ENCODE data around the gene DYNC2I2. TPM values are rescaled to one million over a fixed set of nuclear protein-coding genes. Genes with fewer than 3 reads are reported as not detected.

DYNC2I2 gene
- total and polyA plus RNA-seq, 3 donors from 2014 or later: 78.4 to 102 (median 96.7) TPM

DNA sequence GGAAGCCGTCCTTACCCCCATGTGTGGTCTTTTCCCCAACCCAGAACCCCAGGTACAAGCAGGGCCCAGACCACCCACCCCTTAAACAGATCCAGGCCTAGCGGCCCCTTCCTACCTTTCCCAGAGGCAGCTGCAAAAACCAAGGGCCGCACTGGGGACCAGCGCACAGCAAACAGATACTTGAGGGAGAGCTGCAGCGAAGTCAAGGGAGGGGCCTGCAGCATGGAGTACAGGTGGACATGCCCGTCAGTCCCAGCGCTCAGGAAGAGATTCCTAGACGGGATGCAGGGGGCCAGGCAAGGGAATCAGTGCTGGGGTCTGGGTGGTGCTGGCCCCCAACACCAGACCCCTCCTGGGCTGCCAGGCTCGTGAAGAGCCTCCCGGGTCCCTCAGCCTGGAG is 22.5 kb downstream of the DYNC2I2 start:
- Histone ChIP-seq H3K27me3 (no peaks in the 10 kb centered on the region), H3K9me3 (no peaks in the 10 kb centered on the region), H3K36me3 (ENCODE audit: low read depth, missing control alignments) (no peaks in the 10 kb centered on the region), H3K4me3 (no peak overlapping the region), H3K27ac (peak overlapping the region in 1 of 2 donors; percentile 80), H3K4me1 (peaks cover 13% of the 10 kb centered on the region)
- 90 to 94% methylated on average over 4 to 10 of the region's 10 CpGs for WGBS, 2 donors
- no peak for TF ChIP-seq POLR2A (IDR thresholded peaks at IDR 0.05)
- TF ChIP-seq CTCF (IDR thresholded peaks at IDR 0.05): no peak
- intact Hi-C loops (cut with DNase I; ENCODE audit: low total_unique reads): no loop called here
- no peak for DNase-seq

GRCh38 chr9:128633601-128634000 is 23.0 kb downstream of the DYNC2I2 start:
- Histone ChIP-seq H3K4me3 (no peak overlapping the region), H3K27me3 (no peaks in the 10 kb centered on the region), H3K36me3 (ENCODE audit: low read depth, missing control alignments) (no peaks in the 10 kb centered on the region), H3K9me3 (no peaks in the 10 kb centered on the region), H3K4me1 (peaks cover 13% of the 10 kb centered on the region), H3K27ac (no peak overlapping the region)
- no peak for DNase-seq
- TF ChIP-seq POLR2A (IDR thresholded peaks at IDR 0.05): no peak
- no peak for TF ChIP-seq CTCF (IDR thresholded peaks at IDR 0.05)
- WGBS, 2 donors: 88% methylated on average over 10 to 11 of the region's 11 CpGs
- intact Hi-C loops (cut with DNase I; ENCODE audit: low total_unique reads): no loop called here

- H3K9me3 ChIP-seq: no peaks in the 10 kb centered on the region
- H3K36me3 ChIP-seq (ENCODE audit: low read depth, missing control alignments): no peaks in the 10 kb centered on the region
- H3K27ac ChIP-seq: no peak overlapping the region
- 94 to 95% methylated on average over 21 of the region's 21 CpGs for WGBS, 2 donors
- intact Hi-C loops (cut with DNase I; ENCODE audit: low total_unique reads): no loop called here
- DNase-seq: no peak
- TF ChIP-seq CTCF (IDR thresholded peaks at IDR 0.05): no peak
- TF ChIP-seq POLR2A (IDR thresholded peaks at IDR 0.05): no peak
- no peak overlapping the region for H3K4me3 ChIP-seq
- peaks cover 19% of the 10 kb centered on the region for H3K4me1 ChIP-seq
- H3K27me3 ChIP-seq: no peaks in the 10 kb centered on the region
Measured at GRCh38 chr9:128633057-128633456, 23.6 kb downstream of the DYNC2I2 start.

- Histone ChIP-seq H3K4me1 (peaks cover 20% of the 10 kb centered on the region), H3K4me3 (no peak overlapping the region), H3K27me3 (no peaks in the 10 kb centered on the region), H3K9me3 (no peaks in the 10 kb centered on the region), H3K36me3 (ENCODE audit: low read depth, missing control alignments) (no peaks in the 10 kb centered on the region), H3K27ac (no peak overlapping the region)
- 92 to 99% methylated on average over 14 of the region's 14 CpGs for WGBS, 2 donors
- TF ChIP-seq POLR2A (IDR thresholded peaks at IDR 0.05) (no peak), CTCF (IDR thresholded peaks at IDR 0.05) (no peak)
- no peak for DNase-seq
- intact Hi-C loops (cut with DNase I; ENCODE audit: low total_unique reads): no loop called here
Measured at GRCh38 chr9:128632486-128632885, 24.2 kb downstream of the DYNC2I2 start.

- 95 to 96% methylated on average over 4 to 10 of the region's 10 CpGs for WGBS, 2 donors
- intact Hi-C loops (cut with DNase I; ENCODE audit: low total_unique reads): no loop called here
- no peak for DNase-seq
- no peak for TF ChIP-seq POLR2A (IDR thresholded peaks at IDR 0.05)
- no peak for TF ChIP-seq CTCF (IDR thresholded peaks at IDR 0.05)
- Histone ChIP-seq H3K27me3 (no peaks in the 10 kb centered on the region), H3K27ac (no peak overlapping the region), H3K4me1 (peaks cover 20% of the 10 kb centered on the region), H3K9me3 (no peaks in the 10 kb centered on the region), H3K36me3 (ENCODE audit: low read depth, missing control alignments) (no peaks in the 10 kb centered on the region), H3K4me3 (no peak overlapping the region)
Measured at GRCh38 chr9:128632066-128632465, 24.6 kb downstream of the DYNC2I2 start.

All from testis (tissue), 3 donors.